Measurements from ENCODE around the gene NTN5.

DNA sequence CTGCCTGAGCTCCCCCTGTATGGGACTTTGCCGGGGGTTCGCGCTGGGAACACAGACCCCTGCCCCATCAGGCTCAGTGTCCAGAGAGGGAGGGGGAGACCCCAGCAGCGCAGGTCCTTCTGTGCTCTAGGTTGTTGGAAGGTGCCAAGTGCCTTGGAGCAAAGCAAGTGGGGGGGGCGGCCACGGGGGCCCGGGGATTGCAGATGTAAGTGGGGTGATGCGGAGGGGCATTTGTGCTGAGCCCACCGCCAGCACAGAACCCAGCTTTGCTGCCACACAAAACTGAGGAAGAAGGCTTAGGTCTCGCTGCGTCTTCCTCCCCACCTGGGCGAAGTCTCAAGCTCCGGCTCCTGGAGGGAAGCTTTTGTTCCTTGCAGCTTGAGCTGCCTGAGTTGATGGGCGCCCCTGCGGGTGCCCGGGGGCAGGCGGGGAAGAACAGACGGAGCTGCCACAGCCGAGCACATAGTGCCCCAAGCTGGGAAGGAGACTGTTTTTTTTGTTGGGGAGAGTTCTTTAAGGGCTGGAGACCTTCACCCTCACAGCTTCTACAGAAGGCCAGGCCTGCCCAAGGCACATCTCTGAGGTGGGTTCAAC, 1.5 kb upstream of the NTN5 start:
- TF ChIP-seq ZNF274 (IDR thresholded peaks at IDR 0.05; ENCODE audit: low read depth, low read length) = no peak
- TF ChIP-seq YY1 (IDR thresholded peaks at IDR 0.05; ENCODE audit: insufficient read depth, insufficient read length) = no peak
- no peak for TF ChIP-seq SUZ12 (IDR thresholded peaks at IDR 0.05; ENCODE audit: extremely low read depth, insufficient read depth, insufficient read length)

Data from NT2/D1 (cell line).